Left lung (tissue), 10 donors: ENCODE data around the gene PIM2. TPM values are rescaled to one million over a fixed set of nuclear protein-coding genes. Genes with fewer than 3 reads are reported as not detected.

Experiments
- ATAC-seq: fragments of 200-7000 bp; cut with Tn5 transposase; one replicate; pipeline ENCODE4 v1.9.1; 2020; ENCODE audit warnings: moderate library complexity
- DNase-seq, 4 donors: peaks; one replicate each; pipeline ENCODE4 v3.0.0-alpha.2; 2013 to 2020
- H3K27ac ChIP-seq, 2 donors: fragments of 200-600 bp; sonication (generic) in 1 of 2; one replicate each; pipeline versions ENCODE4 v1.5.0 to v1.8.0; 2020 to 2021
- H3K27me3 ChIP-seq, 2 donors: fragments of 200-600 bp; sonication (generic) in 1 of 2; one replicate each; pipeline versions ENCODE4 v1.5.0 to v1.8.0; 2020 to 2021
- H3K36me3 ChIP-seq, 2 donors: fragments of 200-600 bp; sonication (generic) in 1 of 2; one replicate each; pipeline versions ENCODE4 v1.5.0 to v1.8.0; 2020 to 2021
- H3K4me1 ChIP-seq, 2 donors: fragments of 200-600 bp; one replicate each; pipeline ENCODE4 v1.8.0; 2021
- H3K4me3 ChIP-seq, 2 donors: fragments of 200-600 bp; sonication (generic) in 1 of 2; one replicate each; pipeline versions ENCODE4 v1.5.0 to v1.8.0; 2020 to 2021; ENCODE audit warnings: mild to moderate bottlenecking in 1 of 2
- H3K9me3 ChIP-seq, 2 donors: fragments of 200-600 bp; sonication (generic) in 1 of 2; one replicate each; pipeline versions ENCODE4 v1.5.0 to v1.8.0; 2020 to 2021
- CTCF ChIP-seq, 2 donors: fragments of 200-600 bp; sonication (generic) in 1 of 2; IDR thresholded peaks; one replicate each; pipeline versions ENCODE4 v1.5.0 to v1.8.0; 2021; ENCODE audit warnings: antibody characterized with exemption in 2 of 2
- intact Hi-C, 2 donors: fragments of 100-400 bp; cut with DNase I; formaldehyde crosslinking; loops; one replicate each; pipeline versions ENCODE4 v1.11.2 to v1.14.2; 2022
- polyA plus RNA-seq, 6 donors: library from polyadenylated mRNA; unstranded; fragments of 120-200 nt; gene quantifications; one replicate each; pipeline ENCODE4 v1.2.1, GENCODE V29; 2013; ENCODE audit not compliant: insufficient read length in 6 of 6
- total RNA-seq, 2 donors: library from RNA; stranded (reverse); fragmentation: NEBNext Ultra II Directional; extraction: Animal tissue kit (Norgen Biotek cat#: 25700); gene quantifications; one replicate each; pipeline ENCODE4 v1.2.1, GENCODE V29; 2021
- donor health status: DM: no; HTN: yes; CAD: no.
- donor health status: DM: no; HTN: no; CAD: no.

The PIM2 gene
- total and polyA plus RNA-seq, 8 donors = 4.6 to 17.7 (median 5.8) TPM

- DNase-seq = no peak
- no peak for TF ChIP-seq CTCF (IDR thresholded peaks at IDR 0.05)
- H3K4me3 ChIP-seq = no peak overlapping the region
- H3K36me3 ChIP-seq = peaks cover 0 to 22% of the 10 kb centered on the region in 2 donors
- ATAC-seq = no peak
- peaks cover 4 to 55% of the 10 kb centered on the region in 2 donors for H3K4me1 ChIP-seq
- intact Hi-C loops = no loop called here
- peak overlapping the region in 1 of 2 donors; percentile 64 for H3K27ac ChIP-seq
- no peaks in the 10 kb centered on the region for H3K9me3 ChIP-seq
- no peaks in the 10 kb centered on the region for H3K27me3 ChIP-seq
Observed at GRCh38 chrX:48935301-48935670, 16.5 kb upstream of the PIM2 start.

GRCh38 chrX:48934581-48935300, 15.9 kb upstream of the PIM2 start:
- Histone ChIP-seq H3K36me3 (peaks cover 0 to 28% of the 10 kb centered on the region in 2 donors), H3K27me3 (no peaks in the 10 kb centered on the region), H3K27ac (peak overlapping the region in 1 of 2 donors; percentile 64), H3K4me3 (no peak overlapping the region), H3K9me3 (no peaks in the 10 kb centered on the region), H3K4me1 (peaks cover 4 to 51% of the 10 kb centered on the region in 2 donors)
- ATAC-seq = no peak
- no peak for DNase-seq
- intact Hi-C loops = no loop called here
- TF ChIP-seq CTCF (IDR thresholded peaks at IDR 0.05) = no peak

- TF ChIP-seq CTCF (IDR thresholded peaks at IDR 0.05) = no peak
- no peak for DNase-seq
Observed at GRCh38 chrX:48933757-48934156, 14.9 kb upstream of the PIM2 start.

GRCh38 chrX:48927736-48928382, 9.0 kb upstream of the PIM2 start:
- no peak for DNase-seq
- no peak for TF ChIP-seq CTCF (IDR thresholded peaks at IDR 0.05)
- Histone ChIP-seq H3K4me3 (no peak overlapping the region), H3K4me1 (no peaks in the 10 kb centered on the region), H3K27ac (no peak overlapping the region), H3K9me3 (no peaks in the 10 kb centered on the region), H3K36me3 (peaks cover 0 to 45% of the 10 kb centered on the region in 2 donors), H3K27me3 (no peaks in the 10 kb centered on the region)
- no peak for ATAC-seq
- intact Hi-C loops = no loop called here

More at GRCh38 chrX:48933757-48934156, 14.9 kb upstream of the PIM2 start:
- peaks cover 0 to 31% of the 10 kb centered on the region in 2 donors for H3K36me3 ChIP-seq
- intact Hi-C loops = no loop called here
- no peak overlapping the region for H3K4me3 ChIP-seq
- H3K4me1 ChIP-seq = peaks cover 4 to 42% of the 10 kb centered on the region in 2 donors
- no peaks in the 10 kb centered on the region for H3K27me3 ChIP-seq
- no peaks in the 10 kb centered on the region for H3K9me3 ChIP-seq
- H3K27ac ChIP-seq = no peak overlapping the region
- no peak for ATAC-seq

GRCh38 chrX:48927123-48927522, 8.3 kb upstream of the PIM2 start:
- no peaks in the 10 kb centered on the region for H3K9me3 ChIP-seq
- DNase-seq = no peak
- peaks cover 0 to 50% of the 10 kb centered on the region in 2 donors for H3K36me3 ChIP-seq
- H3K27me3 ChIP-seq = no peaks in the 10 kb centered on the region
- no peak for ATAC-seq
- TF ChIP-seq CTCF (IDR thresholded peaks at IDR 0.05) = no peak
- H3K4me3 ChIP-seq = no peak overlapping the region
- H3K4me1 ChIP-seq = no peaks in the 10 kb centered on the region
- intact Hi-C loops = no loop called here
- no peak overlapping the region for H3K27ac ChIP-seq
